ENCODE data around the gene BIN1.

The BIN1 gene

DNA sequence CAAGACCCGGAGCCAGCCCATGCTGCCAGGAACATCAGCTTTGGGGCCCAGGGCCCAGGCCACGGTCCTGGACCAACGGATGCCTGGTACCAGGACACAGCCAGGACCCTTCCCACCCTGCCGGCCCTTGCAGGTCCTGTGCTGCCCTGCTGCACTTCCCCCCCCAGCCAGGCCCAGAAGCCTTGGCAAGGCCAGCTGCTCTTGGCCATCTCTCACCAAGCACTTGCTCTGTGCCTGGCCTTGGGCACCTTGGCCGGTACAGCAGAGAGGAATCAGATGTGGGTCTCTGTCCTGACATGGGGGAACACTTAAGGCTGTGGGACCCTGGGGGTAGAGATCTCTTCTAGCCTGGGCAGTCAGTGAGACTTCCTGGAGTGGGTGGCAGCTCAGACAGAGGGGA is 28.9 kb downstream of the BIN1 start:
- H3K4me3 ChIP-seq (ENCODE audit: low read depth, low read length), result no peak overlapping the region
- no peak overlapping the region for H2AFZ ChIP-seq (ENCODE audit: insufficient read depth, low read length, poor library complexity)
- no peak overlapping the region for H4K8ac ChIP-seq (ENCODE audit: low read depth, low read length)
- H3K79me1 ChIP-seq (ENCODE audit: low read length), result no peaks in the 10 kb centered on the region
- no peak overlapping the region for H2AK5ac ChIP-seq (ENCODE audit: low read length)
- no CpG with 5 or more reads among the region's 5 CpGs for WGBS (ENCODE audit: extremely low coverage, insufficient coverage, insufficient read length)
- no peak overlapping the region for H3K14ac ChIP-seq (ENCODE audit: low read length)
- H4K91ac ChIP-seq (ENCODE audit: low read depth, low read length), result no peak overlapping the region
- H3K9me3 ChIP-seq (ENCODE audit: insufficient read depth, low read depth, low read length), result no peaks in the 10 kb centered on the region
- H2BK12ac ChIP-seq (ENCODE audit: low read length), result no peak overlapping the region
- no peaks in the 10 kb centered on the region for H3K36me3 ChIP-seq (ENCODE audit: control insufficient read depth in 1 of 2, insufficient read depth in 2 of 2, low read length in 2 of 2)
- H3K4me2 ChIP-seq (ENCODE audit: low read length), result no peak overlapping the region
- H2BK5ac ChIP-seq (ENCODE audit: low read depth, low read length, poor library complexity), result no peak overlapping the region
- no peak overlapping the region for H3K27ac ChIP-seq (ENCODE audit: low read depth, low read length)
- H3K79me2 ChIP-seq (ENCODE audit: control insufficient read depth, insufficient read depth, low read length, poor library complexity), result peaks cover 2% of the 10 kb centered on the region
- no peak overlapping the region for H4K12ac ChIP-seq (ENCODE audit: low read depth, low read length)
- no peaks in the 10 kb centered on the region for H3K4me1 ChIP-seq (ENCODE audit: control insufficient read depth in 1 of 2, insufficient read depth in 2 of 2, low read length in 2 of 2)
- H3K4ac ChIP-seq (ENCODE audit: low read depth, low read length), result no peak overlapping the region
- no peak for DNase-seq
- H2BK120ac ChIP-seq (ENCODE audit: insufficient read depth, low read length, poor library complexity), result no peak overlapping the region
- H3K23ac ChIP-seq (ENCODE audit: low read length), result no peak overlapping the region
- no peak overlapping the region for H3K9ac ChIP-seq (ENCODE audit: low read length)
- H3K27me3 ChIP-seq (ENCODE audit: insufficient read depth, low read length), result no peaks in the 10 kb centered on the region
- no peak overlapping the region for H3K18ac ChIP-seq (ENCODE audit: low read length)

DNA sequence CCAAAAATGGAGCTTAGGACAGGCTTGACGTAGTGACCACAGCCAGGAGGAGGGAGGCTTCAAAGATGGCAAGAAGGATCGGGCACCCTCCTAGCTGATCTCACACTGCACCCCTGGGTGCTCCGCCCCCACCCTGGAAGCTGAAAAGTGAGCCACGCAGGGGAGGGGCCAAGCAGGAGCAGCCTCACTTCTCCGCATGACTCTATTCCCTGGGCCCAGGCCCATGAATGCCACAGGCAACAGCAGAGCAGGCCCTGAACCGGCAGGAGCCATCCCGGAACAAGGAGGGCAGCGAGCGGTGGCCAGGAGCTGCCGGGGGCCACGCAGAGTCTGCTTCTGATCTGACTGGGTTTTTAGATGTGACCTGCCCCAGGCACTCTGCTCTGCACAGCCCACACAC is 30.0 kb downstream of the BIN1 start:
- no peak overlapping the region for H2AK5ac ChIP-seq (ENCODE audit: low read length)
- H3K9ac ChIP-seq (ENCODE audit: low read length), result no peak overlapping the region
- H3K36me3 ChIP-seq (ENCODE audit: control insufficient read depth in 1 of 2, insufficient read depth in 2 of 2, low read length in 2 of 2), result no peaks in the 10 kb centered on the region
- H2BK120ac ChIP-seq (ENCODE audit: insufficient read depth, low read length, poor library complexity), result no peak overlapping the region
- H3K4ac ChIP-seq (ENCODE audit: low read depth, low read length), result no peak overlapping the region
- H4K12ac ChIP-seq (ENCODE audit: low read depth, low read length), result no peak overlapping the region
- H3K79me1 ChIP-seq (ENCODE audit: low read length), result no peaks in the 10 kb centered on the region
- no peak overlapping the region for H4K8ac ChIP-seq (ENCODE audit: low read depth, low read length)
- no peak overlapping the region for H3K4me3 ChIP-seq (ENCODE audit: low read depth, low read length)
- H4K91ac ChIP-seq (ENCODE audit: low read depth, low read length), result no peak overlapping the region
- no peaks in the 10 kb centered on the region for H3K27me3 ChIP-seq (ENCODE audit: insufficient read depth, low read length)
- no peak overlapping the region for H2AFZ ChIP-seq (ENCODE audit: insufficient read depth, low read length, poor library complexity)
- H3K9me3 ChIP-seq (ENCODE audit: insufficient read depth, low read depth, low read length), result no peaks in the 10 kb centered on the region
- H3K4me1 ChIP-seq (ENCODE audit: control insufficient read depth in 1 of 2, insufficient read depth in 2 of 2, low read length in 2 of 2), result no peaks in the 10 kb centered on the region
- no peak overlapping the region for H2BK12ac ChIP-seq (ENCODE audit: low read length)
- no peak for DNase-seq
- no CpG with 5 or more reads among the region's 11 CpGs for WGBS (ENCODE audit: extremely low coverage, insufficient coverage, insufficient read length)
- no peak overlapping the region for H3K18ac ChIP-seq (ENCODE audit: low read length)
- no peak overlapping the region for H3K27ac ChIP-seq (ENCODE audit: low read depth, low read length)
- H3K23ac ChIP-seq (ENCODE audit: low read length), result no peak overlapping the region
- peaks cover 2% of the 10 kb centered on the region for H3K79me2 ChIP-seq (ENCODE audit: control insufficient read depth, insufficient read depth, low read length, poor library complexity)
- no peak overlapping the region for H3K4me2 ChIP-seq (ENCODE audit: low read length)
- no peak overlapping the region for H3K14ac ChIP-seq (ENCODE audit: low read length)
- H2BK5ac ChIP-seq (ENCODE audit: low read depth, low read length, poor library complexity), result no peak overlapping the region

DNA sequence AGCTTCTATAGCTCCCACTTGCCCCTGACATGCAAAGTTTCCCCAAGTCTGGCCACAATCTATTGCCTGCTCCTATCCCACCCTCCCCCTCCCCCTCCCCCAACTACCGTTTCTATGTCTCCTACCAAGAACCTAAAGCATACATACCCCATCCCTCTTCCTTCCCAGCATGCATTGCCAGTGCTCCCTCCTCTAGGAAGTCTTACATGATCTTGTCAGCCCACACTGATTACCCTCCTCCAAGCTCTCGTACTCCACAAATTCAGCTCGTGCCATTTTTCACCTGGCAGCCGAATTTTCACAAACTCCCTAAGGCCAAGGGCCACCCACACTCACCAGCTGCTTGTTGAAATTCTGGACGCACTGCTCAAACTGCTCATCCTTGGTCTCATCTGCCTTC is 30.7 kb downstream of the BIN1 start:
- Histone ChIP-seq H3K36me3 (ENCODE audit: control insufficient read depth in 1 of 2, insufficient read depth in 2 of 2, low read length in 2 of 2) (no peaks in the 10 kb centered on the region), H3K4me1 (ENCODE audit: control insufficient read depth in 1 of 2, insufficient read depth in 2 of 2, low read length in 2 of 2) (no peaks in the 10 kb centered on the region), H2BK12ac (ENCODE audit: low read length) (no peak overlapping the region), H2BK120ac (ENCODE audit: insufficient read depth, low read length, poor library complexity) (no peak overlapping the region), H2AFZ (ENCODE audit: insufficient read depth, low read length, poor library complexity) (no peak overlapping the region), H3K4me2 (ENCODE audit: low read length) (no peak overlapping the region), H3K9ac (ENCODE audit: low read length) (no peak overlapping the region), H3K4me3 (ENCODE audit: low read depth, low read length) (no peak overlapping the region), H4K12ac (ENCODE audit: low read depth, low read length) (no peak overlapping the region), H4K8ac (ENCODE audit: low read depth, low read length) (no peak overlapping the region), H3K27ac (ENCODE audit: low read depth, low read length) (no peak overlapping the region), H3K14ac (ENCODE audit: low read length) (no peak overlapping the region), H2AK5ac (ENCODE audit: low read length) (no peak overlapping the region), H3K79me1 (ENCODE audit: low read length) (no peaks in the 10 kb centered on the region), H3K27me3 (ENCODE audit: insufficient read depth, low read length) (no peaks in the 10 kb centered on the region), H2BK5ac (ENCODE audit: low read depth, low read length, poor library complexity) (no peak overlapping the region), H3K18ac (ENCODE audit: low read length) (no peak overlapping the region), H3K23ac (ENCODE audit: low read length) (no peak overlapping the region), H3K79me2 (ENCODE audit: control insufficient read depth, insufficient read depth, low read length, poor library complexity) (peaks cover 2% of the 10 kb centered on the region), H3K9me3 (ENCODE audit: insufficient read depth, low read depth, low read length) (no peaks in the 10 kb centered on the region), H3K4ac (ENCODE audit: low read depth, low read length) (no peak overlapping the region), H4K91ac (ENCODE audit: low read depth, low read length) (no peak overlapping the region)
- DNase-seq, result no peak
- no CpG with 5 or more reads among the region's 5 CpGs for WGBS (ENCODE audit: extremely low coverage, insufficient coverage, insufficient read length)

DNA sequence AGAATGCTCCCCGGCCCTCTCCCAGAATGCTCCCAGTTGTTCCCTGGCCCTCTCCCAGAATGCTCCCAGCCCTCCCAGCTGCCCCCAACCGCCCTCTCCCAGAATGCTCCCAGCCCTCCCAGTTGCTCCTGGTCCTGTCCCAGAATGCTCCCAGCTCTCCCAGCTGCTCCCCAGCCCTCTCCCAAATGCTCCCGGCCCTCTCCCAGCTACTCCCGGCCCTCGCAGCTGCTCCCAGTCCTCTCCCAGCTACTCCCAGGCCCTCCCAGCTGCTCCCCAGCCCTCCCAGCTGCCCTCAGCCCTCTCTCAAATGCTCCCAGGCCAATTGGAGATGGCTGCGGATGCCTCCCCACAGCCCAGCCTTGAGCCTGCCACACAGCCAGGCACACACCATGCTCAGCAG is 31.1 kb downstream of the BIN1 start:
- Histone ChIP-seq H3K79me1 (ENCODE audit: low read length) (no peaks in the 10 kb centered on the region), H3K27me3 (ENCODE audit: insufficient read depth, low read length) (no peaks in the 10 kb centered on the region), H3K9ac (ENCODE audit: low read length) (no peak overlapping the region), H3K27ac (ENCODE audit: low read depth, low read length) (no peak overlapping the region), H4K8ac (ENCODE audit: low read depth, low read length) (no peak overlapping the region), H3K14ac (ENCODE audit: low read length) (no peak overlapping the region), H2AFZ (ENCODE audit: insufficient read depth, low read length, poor library complexity) (no peak overlapping the region), H2BK12ac (ENCODE audit: low read length) (no peak overlapping the region), H3K4me3 (ENCODE audit: low read depth, low read length) (no peak overlapping the region), H2BK5ac (ENCODE audit: low read depth, low read length, poor library complexity) (no peak overlapping the region), H3K79me2 (ENCODE audit: control insufficient read depth, insufficient read depth, low read length, poor library complexity) (no peaks in the 10 kb centered on the region), H4K91ac (ENCODE audit: low read depth, low read length) (no peak overlapping the region), H3K4me2 (ENCODE audit: low read length) (no peak overlapping the region), H2AK5ac (ENCODE audit: low read length) (no peak overlapping the region), H3K18ac (ENCODE audit: low read length) (no peak overlapping the region), H3K4me1 (ENCODE audit: control insufficient read depth in 1 of 2, insufficient read depth in 2 of 2, low read length in 2 of 2) (no peaks in the 10 kb centered on the region), H4K12ac (ENCODE audit: low read depth, low read length) (no peak overlapping the region), H3K4ac (ENCODE audit: low read depth, low read length) (no peak overlapping the region), H2BK120ac (ENCODE audit: insufficient read depth, low read length, poor library complexity) (no peak overlapping the region), H3K9me3 (ENCODE audit: insufficient read depth, low read depth, low read length) (no peaks in the 10 kb centered on the region), H3K23ac (ENCODE audit: low read length) (no peak overlapping the region), H3K36me3 (ENCODE audit: control insufficient read depth in 1 of 2, insufficient read depth in 2 of 2, low read length in 2 of 2) (no peaks in the 10 kb centered on the region)
- no peak for DNase-seq
- no CpG with 5 or more reads among the region's 6 CpGs for WGBS (ENCODE audit: extremely low coverage, insufficient coverage, insufficient read length)
